SK-N-MC (cell line): ENCODE data around the gene ITGA11.

ENCODE experiments used
- DNase-seq: peaks from one replicate; pipeline ENCODE4 v3.0.0-alpha.2; 2011; ENCODE audit warnings: low read depth, low spot score
- H3K27ac ChIP-seq: fragments of 200-600 bp; sonication (generic); 2 replicates; pipeline ENCODE4 v1.5.1; 2016; ENCODE audit warnings: mixed run types
- H3K36me3 ChIP-seq: fragments of 200-600 bp; sonication (generic); 2 replicates; pipeline ENCODE4 v1.6.1; 2017; ENCODE audit warnings: antibody characterized with exemption, low read length, mixed read lengths; ENCODE audit not compliant: insufficient read depth
- H3K4me3 ChIP-seq: fragments of 200-600 bp; sonication (generic); 2 replicates; pipeline ENCODE4 v1.5.1; 2016
- H3K9ac ChIP-seq: fragments of 200-600 bp; sonication (generic); 2 replicates; pipeline ENCODE4 v1.8.0; 2017; ENCODE audit warnings: mixed run types, mixed read lengths; ENCODE audit not compliant: insufficient read length
- H3K9me3 ChIP-seq: fragments of 200-600 bp; sonication (generic); 2 replicates; pipeline ENCODE4 v1.6.1; 2017; ENCODE audit warnings: low read depth, mild to moderate bottlenecking, antibody characterized with exemption, low read length, moderate library complexity, mixed read lengths
- EZH2 ChIP-seq: fragments of 200-600 bp; sonication (generic); IDR thresholded peaks from one replicate; pipeline ENCODE4 v1.6.1; 2017; ENCODE audit warnings: antibody characterized with exemption
- FOXP2 ChIP-seq: optimal IDR thresholded peaks from 2 replicates; pipeline ENCODE3; 2011; ENCODE audit warnings: mild to moderate bottlenecking, moderate library complexity; ENCODE audit not compliant: insufficient read depth; ENCODE audit errors: extremely low read length, control extremely low read depth
- POLR2AphosphoS5 ChIP-seq: IDR thresholded peaks from 2 replicates; pipeline ENCODE4 v1.6.1; 2012; ENCODE audit warnings: mild to moderate bottlenecking, low read depth, low read length, borderline replicate concordance

Gene ITGA11

DNA sequence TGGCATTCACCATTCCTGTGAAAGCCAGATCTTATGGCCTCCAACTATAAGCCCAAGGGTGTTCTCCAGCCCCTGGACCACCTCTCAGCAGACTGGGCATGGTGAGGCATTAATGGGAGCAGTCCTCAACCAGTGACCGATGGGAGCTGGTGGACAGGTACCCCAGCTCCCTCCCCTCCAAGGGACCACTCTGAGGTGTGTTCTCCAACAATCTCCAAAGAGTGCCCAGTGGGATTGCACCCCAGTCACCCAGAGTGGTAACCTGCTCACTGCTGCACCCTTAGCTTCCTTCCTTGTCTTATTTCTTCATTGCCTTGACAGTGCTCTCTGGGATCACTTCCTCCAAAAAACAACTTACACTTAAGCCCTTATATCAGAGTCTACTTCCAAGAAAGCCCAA lies 8.2 kb upstream of the ITGA11 start:
- no peak for DNase-seq
- Histone ChIP-seq H3K9ac (no peak overlapping the region), H3K9me3 (no peaks in the 10 kb centered on the region), H3K4me3 (no peak overlapping the region), H3K27ac (no peak overlapping the region), H3K36me3 (no peaks in the 10 kb centered on the region)
- TF ChIP-seq EZH2 (no peak), FOXP2 (no peak), POLR2AphosphoS5 (no peak)

GRCh38 chr15:68439506-68439905 lies 7.5 kb upstream of the ITGA11 start:
- no peak overlapping the region for H3K9ac ChIP-seq
- DNase-seq = no peak
- H3K4me3 ChIP-seq = no peak overlapping the region
- H3K27ac ChIP-seq = no peak overlapping the region
- no peaks in the 10 kb centered on the region for H3K9me3 ChIP-seq
- H3K36me3 ChIP-seq = no peaks in the 10 kb centered on the region
- TF ChIP-seq EZH2 = no peak
- no peak for TF ChIP-seq POLR2AphosphoS5
- TF ChIP-seq FOXP2 = no peak

- TF ChIP-seq FOXP2 = no peak
- TF ChIP-seq EZH2 = no peak
- no peak for TF ChIP-seq POLR2AphosphoS5
- Histone ChIP-seq H3K4me3 (no peak overlapping the region), H3K27ac (no peak overlapping the region), H3K9ac (no peak overlapping the region), H3K36me3 (no peaks in the 10 kb centered on the region), H3K9me3 (no peaks in the 10 kb centered on the region)
- no peak for DNase-seq
Observed at GRCh38 chr15:68436680-68437079, 4.7 kb upstream of the ITGA11 start.

DNA sequence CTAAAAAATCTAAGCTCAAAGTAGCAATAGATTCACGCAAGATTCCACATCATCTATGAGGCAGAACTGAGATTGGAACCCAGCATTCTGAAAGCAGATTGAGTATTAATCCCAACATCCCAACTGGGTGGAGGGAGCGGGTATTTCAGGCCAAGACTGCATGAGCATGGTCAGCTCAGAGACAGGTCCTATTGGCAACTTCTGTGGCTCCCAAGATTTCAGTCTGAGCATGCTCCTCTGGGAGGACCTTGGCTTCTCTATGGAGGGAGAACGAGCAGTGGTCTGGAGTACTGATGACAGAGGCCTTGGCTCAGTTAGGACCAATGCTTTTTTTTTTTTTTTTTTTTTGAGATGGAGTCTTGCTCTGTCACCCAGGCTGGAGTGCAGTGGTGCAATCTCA lies 4.0 kb upstream of the ITGA11 start:
- H3K27ac ChIP-seq = no peak overlapping the region
- TF ChIP-seq FOXP2 (no peak), POLR2AphosphoS5 (no peak), EZH2 (no peak)
- no peaks in the 10 kb centered on the region for H3K36me3 ChIP-seq
- no peak overlapping the region for H3K9ac ChIP-seq
- no peak overlapping the region for H3K4me3 ChIP-seq
- DNase-seq = no peak
- no peaks in the 10 kb centered on the region for H3K9me3 ChIP-seq

DNA sequence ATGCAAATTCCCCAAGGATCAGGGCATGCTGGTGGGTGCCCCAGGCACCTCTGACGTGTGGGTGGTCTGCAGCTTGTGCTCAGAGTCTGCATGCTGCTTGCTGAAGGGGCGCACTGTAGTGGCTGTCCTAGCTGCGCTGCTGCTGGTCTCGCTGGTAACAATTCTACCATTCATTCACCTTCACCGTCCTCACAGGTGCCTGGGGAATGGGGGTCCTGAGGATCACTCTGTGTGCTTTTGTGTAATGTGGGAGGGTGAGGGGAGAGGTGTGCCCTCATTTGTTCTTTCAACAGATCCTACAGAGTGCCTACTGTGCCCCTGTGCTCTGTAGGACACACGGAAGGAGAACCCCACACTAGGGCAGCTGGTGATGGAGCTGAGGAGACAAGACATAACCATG lies 2.1 kb upstream of the ITGA11 start:
- no peak for DNase-seq
- no peaks in the 10 kb centered on the region for H3K36me3 ChIP-seq
- TF ChIP-seq EZH2 (no peak), POLR2AphosphoS5 (no peak), FOXP2 (no peak)
- no peaks in the 10 kb centered on the region for H3K9me3 ChIP-seq
- H3K4me3 ChIP-seq = no peak overlapping the region
- H3K9ac ChIP-seq = no peak overlapping the region
- H3K27ac ChIP-seq = no peak overlapping the region

DNA sequence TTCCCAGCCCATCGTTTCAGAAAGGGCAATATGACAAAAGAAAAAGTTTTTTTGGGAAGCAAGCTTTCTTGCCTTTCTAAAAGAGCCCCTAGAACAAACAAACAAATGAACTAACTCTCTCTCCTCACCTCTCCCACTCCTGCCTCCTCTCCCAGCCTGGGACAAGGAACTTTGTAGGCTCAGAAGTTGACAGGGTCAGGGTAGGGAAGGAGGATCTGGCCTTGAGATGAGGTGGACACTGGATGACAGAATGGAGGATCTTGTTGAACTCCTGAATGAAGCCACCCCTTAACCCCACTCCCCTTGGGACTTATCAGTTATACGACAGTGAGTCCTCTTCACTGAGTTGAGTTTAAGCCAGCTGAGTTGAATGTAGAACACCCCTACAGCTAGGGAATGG lies 1.6 kb upstream of the ITGA11 start:
- H3K9ac ChIP-seq = no peak overlapping the region
- H3K4me3 ChIP-seq = no peak overlapping the region
- H3K27ac ChIP-seq = no peak overlapping the region
- no peak for DNase-seq
- no peak for TF ChIP-seq EZH2
- H3K9me3 ChIP-seq = no peaks in the 10 kb centered on the region
- no peaks in the 10 kb centered on the region for H3K36me3 ChIP-seq

DNA sequence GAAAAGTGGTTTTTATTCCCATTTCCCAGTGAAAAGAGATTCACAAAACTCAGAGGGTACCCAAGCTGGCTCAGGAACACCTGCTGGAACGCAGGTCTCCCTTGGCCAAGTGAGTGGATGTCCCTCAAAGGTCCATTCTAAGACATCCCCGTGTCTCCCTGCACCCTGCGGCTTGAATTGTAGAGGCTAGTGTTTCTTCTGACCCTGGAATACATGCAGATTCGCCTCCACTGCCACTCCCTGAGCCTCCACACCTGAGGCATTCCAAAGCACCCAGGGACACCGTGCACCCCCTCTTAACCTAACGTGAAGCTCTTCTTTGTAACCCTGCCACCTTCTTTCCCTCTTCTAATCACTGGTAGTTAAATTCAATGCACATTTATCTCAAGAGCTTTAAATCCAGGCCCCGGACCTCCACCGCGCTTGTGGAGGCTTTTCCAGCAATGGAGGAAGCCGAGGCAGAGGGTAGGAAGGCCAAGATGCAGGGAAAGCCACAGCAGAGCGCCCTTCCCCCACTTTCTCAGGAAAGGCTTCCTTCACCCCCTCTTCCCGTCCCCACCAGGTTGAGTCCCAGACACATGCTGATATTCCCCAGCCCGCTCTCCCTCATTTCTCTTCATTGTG lies 590 bp upstream of the ITGA11 start:
- H3K9me3 ChIP-seq = no peaks in the 10 kb centered on the region
- DNase-seq = no peak
- no peaks in the 10 kb centered on the region for H3K36me3 ChIP-seq
- no peak overlapping the region; the same call in 1 of the 2 replicates for H3K4me3 ChIP-seq
- H3K27ac ChIP-seq = no peak overlapping the region
- TF ChIP-seq POLR2AphosphoS5 = no peak
- TF ChIP-seq EZH2 = no peak
- no peak for TF ChIP-seq FOXP2
- H3K9ac ChIP-seq = no peak overlapping the region

- peak overlapping the region; percentile 80 for H3K4me3 ChIP-seq
- TF ChIP-seq EZH2 (no peak), FOXP2 (no peak), POLR2AphosphoS5 (no peak)
- DNase-seq = no peak
- H3K36me3 ChIP-seq = no peaks in the 10 kb centered on the region
- H3K9me3 ChIP-seq = no peaks in the 10 kb centered on the region
- H3K9ac ChIP-seq = peak overlapping the region; percentile 47
- H3K27ac ChIP-seq = no peak overlapping the region
Observed at GRCh38 chr15:68431037-68431791, 749 bp downstream of the ITGA11 start.

DNA sequence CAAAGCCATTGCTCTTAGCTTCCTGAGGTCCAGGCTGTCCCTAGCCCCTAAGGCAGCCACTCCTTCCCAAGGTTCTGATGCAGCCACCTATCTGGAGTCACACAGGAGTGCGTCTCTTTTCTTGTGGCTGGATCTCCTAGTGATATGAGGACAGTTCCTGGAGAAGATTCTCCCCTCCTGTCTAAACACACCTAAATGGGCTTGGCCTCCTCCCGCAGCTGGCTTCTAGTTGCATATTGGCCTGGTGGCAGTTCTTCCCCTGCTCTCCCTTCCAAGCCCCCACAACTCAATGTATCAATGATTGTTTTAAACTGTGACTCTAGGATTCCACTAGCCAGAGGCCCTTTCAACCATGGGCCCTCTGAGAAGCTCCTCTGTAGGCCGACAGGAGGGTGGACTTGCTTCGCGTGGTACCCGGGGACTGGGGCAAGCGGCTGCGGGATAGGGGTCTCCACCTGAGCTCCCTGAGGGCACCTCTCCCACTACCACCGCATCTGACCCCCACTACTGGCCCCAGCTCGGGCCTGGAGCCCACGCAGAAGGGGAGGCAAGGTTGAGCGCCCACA lies 1.4 kb downstream of the ITGA11 start:
- H3K9me3 ChIP-seq = no peaks in the 10 kb centered on the region
- no peak for TF ChIP-seq POLR2AphosphoS5
- no peak for TF ChIP-seq EZH2
- TF ChIP-seq FOXP2 = no peak
- no peak overlapping the region for H3K27ac ChIP-seq
- H3K36me3 ChIP-seq = no peaks in the 10 kb centered on the region
- no peak for DNase-seq
- H3K9ac ChIP-seq = no peak overlapping the region
- H3K4me3 ChIP-seq = peak overlapping the region; percentile 80
